COLO668 (cell line): ENCODE results near the gene AKAP6.

Source experiments
- DNase-seq: peaks from one replicate; lab custom pipeline; 2025; ENCODE audit not compliant: unreplicated experiment; lab: John Stamatoyannopoulos, UW

AKAP6 gene

DNA sequence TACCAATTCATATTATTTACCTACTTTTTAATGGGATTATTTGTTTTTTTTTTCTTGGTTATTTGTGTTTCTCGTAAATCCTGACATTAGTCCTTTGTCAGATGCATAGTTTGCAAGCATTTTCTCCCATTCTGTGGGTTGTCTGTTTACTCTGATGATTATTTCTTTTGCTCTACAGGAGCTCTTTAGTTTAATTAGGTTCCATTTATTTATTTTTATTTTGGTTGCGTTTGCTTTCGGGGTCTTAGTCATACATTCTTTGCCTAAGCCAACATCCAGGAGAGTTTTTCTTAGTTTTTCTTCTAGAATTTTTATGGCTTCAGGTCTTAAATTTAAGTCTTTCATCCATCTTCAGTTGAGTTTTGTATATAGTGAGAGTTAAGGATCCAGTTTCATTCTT is 289.9 kb downstream of the AKAP6 start:
- DNase-seq: no peak

DNA sequence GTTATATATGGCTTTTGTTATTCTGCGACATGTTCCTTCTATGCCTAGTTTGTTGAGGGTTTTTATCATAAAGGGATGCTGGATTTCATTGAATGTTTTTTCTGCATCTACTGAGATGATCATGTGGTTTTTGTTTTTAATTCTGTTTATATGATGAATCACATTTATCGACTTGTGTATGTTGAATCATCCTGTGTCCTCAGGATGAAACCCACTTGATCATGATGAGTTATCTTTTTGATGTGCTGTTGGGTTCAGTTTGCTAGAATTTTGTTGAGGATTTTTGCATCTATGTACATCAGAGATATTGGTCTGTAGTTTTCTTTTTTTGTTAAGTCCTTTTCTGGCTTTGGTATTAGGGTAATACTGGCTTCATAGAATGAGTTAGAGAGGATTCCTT is 291.2 kb downstream of the AKAP6 start:
- no peak for DNase-seq

DNA sequence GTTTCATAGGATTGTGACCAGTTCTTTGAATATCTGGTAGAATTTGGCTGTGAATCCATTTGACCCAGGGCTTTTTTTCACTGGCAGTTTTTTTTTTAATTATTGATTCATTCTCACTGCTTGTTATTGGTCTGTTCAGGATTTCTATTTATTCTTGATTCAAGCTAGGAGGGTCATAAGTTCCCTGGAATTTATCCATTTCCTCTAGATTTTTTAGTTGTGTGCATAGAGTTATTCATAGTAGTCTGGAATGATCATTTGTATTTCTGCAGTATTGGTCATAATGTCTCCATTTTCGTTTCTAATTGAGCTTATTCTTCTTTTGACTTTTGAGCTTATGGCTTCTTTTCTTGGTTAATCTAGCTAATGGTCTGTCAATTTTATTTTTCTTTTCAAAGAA is 291.6 kb downstream of the AKAP6 start:
- DNase-seq: no peak

DNA sequence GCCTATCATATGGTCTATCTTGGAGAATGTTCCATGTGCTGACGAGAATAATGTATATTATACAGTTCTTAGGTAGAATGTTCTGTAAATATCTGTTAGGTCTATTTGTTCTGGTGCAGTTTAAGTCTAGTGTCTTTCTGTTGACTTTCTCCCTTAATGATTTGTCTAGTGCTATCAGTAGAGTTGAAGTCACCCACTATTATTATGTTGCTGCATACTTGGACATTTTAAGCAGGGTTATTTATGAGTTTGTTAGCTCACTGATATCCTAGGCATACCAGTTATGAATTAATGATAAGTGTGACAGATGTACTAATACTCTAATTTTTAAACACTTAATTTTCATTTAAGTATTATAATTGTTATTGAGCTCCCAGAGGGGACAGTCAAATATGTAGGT is 292.5 kb downstream of the AKAP6 start:
- no peak for DNase-seq

DNA sequence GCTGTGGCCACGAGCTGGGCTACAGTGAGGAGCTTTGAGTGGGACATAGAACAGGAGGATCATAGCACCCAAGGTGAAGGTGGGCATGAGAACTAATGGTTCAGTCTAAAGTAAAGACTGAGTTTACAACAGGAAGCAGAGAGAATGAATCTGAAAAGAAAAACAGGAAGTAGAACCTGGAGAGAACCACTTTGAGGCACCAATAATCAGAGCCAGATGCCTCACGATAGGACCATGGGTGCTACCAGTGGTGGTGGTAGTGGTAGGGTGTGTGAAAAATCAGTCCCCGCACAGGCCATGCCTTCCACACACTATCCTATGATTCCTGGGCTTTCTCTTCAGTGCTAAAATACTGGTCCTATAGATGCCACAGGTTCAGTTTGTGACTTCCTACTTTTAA is 293.6 kb downstream of the AKAP6 start:
- no peak for DNase-seq

DNA sequence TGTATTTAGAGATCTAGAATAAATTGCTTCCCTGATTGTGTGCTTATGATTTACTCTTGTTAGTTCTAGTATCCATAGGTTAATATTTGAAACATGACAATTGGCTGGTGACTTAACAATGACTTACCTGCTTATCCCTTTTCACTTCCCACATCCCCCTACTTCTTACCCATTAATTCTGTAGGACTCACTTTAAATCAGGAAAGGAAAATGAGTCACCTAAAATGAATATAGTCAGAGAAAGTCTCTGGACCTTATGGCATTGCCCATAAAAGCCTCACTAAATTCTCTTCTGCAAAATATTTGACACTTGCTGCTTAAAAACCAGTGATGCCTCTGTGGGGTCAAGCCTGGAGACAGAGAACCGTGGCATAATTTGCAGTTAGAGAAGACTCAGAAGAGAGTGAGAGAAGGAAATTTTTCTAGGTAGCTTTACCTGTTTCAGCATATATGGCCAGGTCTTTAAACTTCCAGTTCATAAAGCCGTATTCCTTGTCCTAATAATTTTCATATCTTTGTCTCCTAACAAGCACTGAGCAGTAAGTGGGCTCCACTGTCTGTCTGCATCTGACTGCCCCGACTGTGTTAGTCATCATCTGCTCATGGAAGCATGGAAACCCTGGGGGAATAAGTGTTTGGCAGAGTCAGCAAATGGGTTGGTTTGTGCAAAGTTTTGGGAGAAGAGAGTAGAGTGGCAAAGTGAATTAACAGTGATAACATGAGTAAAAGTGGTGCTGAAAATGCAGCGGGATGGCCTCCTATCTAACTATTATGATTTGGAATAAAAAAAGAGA is 294.4 kb downstream of the AKAP6 start:
- DNase-seq: no peak

DNA sequence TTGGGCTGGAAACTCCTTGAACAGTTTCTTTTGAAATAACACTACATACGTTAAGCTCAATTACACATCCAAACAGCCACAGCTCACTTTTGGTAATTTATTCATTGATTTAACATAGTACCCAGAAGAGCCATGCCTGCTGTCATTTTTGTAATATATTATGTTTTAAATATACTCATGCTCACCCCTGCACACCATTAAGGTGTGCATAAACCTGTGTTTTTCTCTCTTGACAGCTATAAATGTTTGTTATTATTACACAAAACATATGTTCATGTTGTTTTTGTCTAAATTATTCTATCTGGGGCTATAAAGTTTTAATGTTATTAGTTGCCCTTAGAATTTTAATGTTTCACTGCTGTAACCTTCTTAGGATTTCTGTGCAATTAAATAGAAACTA is 296.1 kb downstream of the AKAP6 start:
- DNase-seq: no peak

DNA sequence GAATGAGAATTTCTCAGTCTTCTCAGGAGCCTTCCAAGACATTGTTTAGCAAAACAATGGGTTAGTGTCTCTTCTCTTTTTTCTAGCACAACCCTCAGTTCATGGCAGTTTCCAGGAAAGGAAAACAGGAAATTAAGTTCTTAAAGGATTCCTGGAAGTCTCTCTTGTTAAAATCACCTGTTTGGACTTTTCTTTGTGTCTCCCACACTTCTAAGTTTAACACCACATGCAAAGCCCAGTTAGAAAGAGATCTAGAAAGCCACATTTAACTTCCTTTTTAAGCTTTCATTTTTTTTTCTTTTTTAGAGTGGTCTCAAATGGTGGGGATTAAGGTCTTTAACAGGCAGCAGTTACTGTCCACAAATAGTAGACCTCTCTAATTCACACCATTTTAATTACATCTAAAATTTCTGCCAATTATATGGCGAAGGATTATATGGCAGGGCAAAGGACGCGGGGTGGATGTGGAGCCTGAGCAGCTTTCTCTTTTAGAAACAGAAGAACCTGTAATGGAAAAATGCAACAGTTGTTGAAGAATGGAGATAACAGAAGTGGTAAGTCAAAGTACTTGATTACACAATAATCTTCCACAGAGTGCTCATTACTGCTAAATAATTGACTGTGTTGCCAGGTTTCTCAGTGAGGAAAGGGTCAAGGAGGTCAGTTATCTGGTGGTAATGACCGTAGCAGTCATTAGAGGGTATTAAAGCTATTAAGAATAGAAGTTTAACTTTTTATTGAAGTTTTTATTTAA is 298.6 kb downstream of the AKAP6 start:
- no peak for DNase-seq

DNA sequence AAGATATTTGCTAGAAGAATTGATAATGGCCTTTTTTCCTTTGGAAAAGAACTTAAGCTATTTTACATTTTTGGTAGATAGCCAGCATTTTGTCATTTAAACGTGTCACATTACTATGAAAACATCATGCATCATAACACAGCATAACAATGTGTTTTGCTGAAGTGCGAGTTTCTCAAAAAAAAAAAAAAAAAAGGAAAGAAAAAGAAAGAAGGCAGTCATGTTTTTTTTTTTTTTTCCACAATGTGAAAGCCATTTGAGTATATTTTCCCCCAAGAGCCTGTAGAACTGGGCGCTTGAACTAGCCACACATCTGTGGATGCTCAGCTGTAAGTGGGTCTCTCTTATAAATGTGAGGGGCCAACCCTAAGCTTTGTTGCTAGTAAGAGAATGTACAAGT is 300.1 kb downstream of the AKAP6 start:
- no peak for DNase-seq

DNA sequence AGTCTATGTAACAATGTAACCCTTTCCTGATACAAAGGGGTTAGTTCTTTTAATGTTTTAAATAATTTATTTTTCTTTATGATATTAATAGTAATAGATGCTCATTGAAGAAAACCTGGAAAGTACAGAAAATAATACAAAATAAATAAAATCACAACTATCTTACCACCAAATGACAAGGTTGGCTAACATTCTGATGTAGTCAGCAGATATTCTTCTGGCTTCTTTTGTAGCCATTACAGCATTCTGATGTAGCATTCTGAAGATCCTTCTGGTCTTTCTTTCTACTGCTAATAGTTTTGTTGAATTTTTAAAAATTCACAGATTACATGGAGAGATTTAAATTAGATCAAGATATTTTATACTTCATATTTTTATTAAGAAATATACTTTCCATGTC is 301.6 kb downstream of the AKAP6 start:
- DNase-seq: no peak

DNA sequence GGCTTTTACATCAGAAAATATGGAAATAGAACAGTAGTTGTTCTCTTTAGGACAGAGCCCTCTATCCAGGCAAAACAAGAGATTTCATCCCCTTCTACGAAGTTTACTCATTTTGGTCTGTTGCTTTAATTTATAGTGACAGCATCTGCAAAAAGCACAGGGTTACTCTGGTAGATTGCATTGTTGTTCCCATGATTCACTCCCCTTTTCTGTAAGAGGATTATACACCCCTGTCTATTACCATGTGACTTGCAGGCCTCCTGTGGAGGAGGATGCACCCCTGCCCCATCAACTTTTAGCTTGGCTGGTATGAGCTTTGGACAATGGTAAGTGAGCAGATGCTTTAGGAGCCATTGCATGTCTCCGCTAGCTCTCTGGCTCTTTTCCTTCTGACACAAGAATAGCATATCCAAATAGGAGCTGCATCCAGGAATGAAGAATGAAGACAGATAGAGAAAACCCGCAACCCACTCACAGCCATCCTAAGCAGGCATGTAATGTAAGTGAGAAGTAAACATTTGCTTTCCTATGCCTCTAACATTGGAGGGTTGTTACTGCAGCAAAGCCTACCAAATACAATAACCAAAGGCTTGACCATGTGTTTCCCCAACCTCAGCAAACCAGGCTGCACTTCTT is 304.2 kb downstream of the AKAP6 start:
- no peak for DNase-seq

DNA sequence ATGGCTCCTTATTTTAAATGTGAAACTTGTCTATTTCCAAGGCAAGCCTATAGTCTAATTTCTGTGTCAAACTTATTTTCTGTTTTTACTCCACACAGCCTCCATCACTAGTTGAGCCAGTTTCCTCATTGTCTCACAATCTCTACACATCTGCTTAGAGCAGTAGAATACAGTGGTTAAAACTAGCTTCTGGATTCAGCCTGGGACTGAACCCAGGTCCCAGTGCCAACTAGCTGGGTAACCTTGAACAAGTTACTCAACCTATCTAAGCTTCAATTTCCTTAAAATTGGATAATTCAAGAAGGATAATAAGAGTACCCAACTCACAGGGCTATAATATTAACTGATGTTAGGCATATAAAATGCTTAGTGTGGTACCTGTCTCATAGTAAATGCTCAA is 304.8 kb downstream of the AKAP6 start:
- no peak for DNase-seq

DNA sequence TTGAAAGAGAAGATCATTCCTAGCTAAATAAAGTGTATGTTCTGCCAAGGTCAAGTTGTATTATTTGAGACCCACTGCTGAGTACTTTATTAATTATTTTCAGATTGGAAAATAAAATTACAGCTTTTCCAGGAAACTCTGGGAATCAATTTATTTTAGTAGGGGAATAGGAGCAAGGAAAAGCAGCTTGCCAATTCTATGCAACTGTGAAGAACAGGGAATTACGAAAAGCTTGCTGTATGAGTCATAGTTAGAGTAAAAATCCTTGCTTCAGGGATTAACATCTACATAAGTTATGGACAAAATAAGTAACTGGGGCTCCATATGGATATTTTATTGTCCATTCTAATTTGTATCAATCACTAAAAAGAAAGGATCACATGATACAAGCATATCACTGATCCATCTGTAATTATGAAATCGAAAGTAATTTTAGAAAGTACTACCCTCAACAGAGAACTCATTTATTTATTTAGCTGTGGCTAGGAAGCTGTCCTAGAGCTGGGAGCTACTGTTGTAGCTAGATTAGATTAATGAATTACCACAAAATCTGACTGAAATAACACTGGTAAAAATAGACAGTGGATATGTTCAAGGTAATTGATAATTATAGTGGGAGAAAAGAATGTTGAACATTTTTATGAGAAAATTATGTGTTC is 306.1 kb downstream of the AKAP6 start:
- DNase-seq: no peak

DNA sequence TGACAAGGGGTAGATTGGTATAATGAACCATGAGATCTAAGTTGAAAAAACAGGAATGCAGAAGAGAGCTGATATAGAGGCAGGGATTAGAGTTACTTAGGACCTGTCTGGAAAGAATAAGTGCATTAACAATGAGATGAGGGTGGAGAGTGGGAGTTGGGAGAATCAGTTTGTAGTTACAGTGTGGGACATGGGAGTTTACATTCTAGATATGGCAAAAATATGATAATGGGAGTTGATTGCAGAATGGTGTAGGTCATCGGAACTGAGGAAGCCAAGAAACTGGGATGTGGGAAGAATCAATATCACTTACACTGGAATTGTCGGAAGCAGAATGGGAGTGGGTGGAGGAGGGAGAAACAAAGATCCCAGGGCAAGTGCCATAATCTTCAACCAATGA is 308.5 kb downstream of the AKAP6 start:
- no peak for DNase-seq

DNA sequence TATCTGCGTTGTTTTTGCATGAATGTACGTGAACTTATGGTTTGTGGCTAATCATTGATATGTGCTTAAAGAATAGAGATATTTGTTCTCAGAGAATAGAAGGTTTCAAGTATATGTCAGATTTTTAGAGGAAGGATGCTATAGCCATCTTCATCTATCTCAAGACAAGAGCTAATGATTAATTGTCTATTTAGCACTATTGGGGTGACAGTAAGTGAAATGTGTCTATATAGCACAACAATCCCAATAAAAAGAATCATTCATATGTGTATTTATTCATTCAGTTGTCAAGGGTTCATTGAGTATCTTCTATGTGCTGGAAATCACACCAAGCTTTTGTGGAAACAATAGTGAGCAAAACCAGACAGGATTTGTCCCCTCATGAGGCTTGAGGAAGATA is 310.1 kb downstream of the AKAP6 start:
- DNase-seq: no peak

DNA sequence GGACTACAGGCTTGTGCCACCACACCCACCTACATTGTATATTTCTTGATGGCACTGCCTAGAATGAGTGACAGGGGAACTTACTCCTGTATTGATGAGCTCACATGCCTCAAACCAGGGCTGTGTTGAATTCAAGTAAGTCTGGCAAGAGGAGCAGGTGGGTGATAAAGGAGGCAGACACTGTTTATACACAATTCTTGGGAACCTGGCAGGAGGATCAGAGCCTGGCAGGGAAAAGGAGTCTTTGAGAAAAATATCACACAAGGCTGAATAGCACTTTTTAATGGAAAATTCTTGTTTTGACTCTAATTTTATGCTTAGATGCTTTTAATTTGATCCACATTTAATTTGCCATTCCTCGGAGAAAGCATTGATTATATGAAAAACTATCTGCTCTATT is 316.5 kb downstream of the AKAP6 start:
- DNase-seq: no peak

DNA sequence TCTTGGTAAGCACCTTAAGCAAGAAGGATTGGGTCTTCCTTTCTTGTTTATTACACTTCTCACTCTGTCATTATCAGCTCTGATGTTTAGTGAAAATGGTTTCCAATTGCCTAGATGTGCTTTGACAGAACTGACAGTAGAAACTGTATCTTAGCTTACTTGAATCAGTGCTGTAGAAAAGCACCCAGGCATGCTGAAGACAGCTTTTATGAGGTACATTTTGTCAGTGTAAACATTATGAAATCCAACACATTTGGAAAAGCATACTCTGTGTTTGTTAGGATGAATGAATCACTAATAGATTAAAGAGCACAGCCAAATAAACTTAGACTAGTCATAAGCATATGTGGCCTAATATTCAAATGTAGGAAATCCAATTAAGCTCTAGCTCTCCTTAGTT is 319.3 kb downstream of the AKAP6 start:
- no peak for DNase-seq

DNA sequence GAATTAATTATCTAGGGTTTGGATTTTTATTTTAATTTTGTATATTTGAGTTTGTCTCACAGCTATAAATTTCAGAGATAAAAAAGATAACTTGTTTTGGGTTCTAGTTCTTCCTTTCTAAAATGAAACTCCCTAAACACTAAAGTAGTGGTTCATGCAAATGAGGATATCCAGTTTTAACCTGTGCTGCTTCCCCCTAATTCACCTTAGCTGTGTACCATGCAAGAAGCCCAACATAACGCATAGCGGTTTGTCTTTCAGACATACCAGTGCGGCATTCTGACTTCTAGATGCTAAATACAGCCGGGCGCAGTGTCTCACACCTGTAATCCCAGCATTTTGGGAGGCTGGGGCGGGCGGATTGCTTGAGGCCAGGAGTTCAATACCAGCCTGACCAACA is 320.9 kb downstream of the AKAP6 start:
- DNase-seq: no peak

DNA sequence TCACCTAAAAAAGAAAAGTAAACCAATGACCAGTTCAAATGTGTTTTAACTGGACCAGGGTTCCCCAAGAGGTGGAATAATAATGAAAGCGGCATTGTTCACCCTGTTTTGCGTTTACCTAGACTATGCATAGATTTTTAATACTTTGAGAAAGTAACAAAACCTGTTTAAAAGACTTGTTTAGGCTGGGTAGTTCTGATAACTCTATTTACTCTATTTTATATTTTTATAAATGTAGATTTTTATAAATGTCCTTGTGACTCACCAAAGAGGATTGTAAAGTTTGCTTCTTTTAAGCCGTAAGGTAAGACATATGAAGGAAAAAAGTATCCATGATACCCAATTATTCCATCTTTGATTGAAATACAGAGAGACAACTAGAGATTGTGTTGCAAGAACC is 321.6 kb downstream of the AKAP6 start:
- DNase-seq: no peak

DNA sequence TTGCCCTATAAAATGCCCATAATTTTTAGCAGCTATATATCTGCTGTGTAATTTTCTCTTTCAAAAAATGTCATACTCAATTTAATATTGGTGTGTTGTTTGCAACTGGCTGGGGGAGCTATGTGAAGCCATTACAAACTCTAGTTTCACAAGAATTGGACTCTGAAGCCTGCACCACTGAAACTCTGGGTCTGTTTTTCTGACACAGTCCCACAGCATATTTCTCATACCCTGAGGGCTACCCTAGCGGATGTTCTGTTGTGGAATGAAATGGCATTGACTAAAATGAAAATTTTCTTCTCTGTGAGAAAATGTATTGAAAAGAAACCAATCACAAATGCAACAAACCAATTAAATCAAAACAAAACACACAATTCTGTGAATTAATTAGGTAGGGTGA is 325.0 kb downstream of the AKAP6 start:
- DNase-seq: no peak

DNA sequence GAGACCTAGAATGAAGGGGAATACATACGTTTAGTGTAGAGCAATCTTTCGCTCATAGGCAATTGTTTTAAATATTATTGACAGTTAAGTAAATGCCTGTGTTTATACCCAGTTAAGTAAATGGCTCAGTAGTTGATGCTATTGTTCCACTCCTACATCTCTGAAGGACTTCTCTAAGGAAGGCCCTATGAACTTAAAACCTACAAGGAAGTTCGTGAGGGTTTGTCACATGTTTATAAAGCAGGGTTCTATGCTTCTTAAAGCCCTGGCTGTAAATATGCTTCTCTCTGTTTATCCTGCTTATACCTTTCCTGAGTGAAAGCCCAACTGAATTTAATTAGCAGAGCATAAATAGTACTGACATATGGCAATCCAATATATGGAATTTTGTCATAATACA is 327.5 kb downstream of the AKAP6 start:
- no peak for DNase-seq

DNA sequence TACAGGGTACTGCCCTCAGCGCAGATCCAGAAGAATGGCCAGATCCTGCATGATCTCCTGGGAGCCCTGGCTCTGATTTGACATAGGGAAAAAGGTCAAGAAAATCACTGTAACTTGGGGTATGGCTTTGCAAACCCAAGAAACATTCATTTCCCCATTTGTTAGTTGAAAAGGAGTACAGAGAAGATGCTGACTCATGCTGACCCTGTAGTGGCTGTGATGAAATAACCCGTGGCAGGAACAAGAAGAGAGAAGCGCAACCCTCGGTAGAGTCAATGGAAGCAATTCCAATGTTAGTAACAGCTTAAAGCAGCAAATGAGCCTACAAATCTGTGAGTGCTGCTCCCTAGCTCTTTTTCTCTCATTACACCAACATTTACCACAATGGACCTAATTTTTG is 328.0 kb downstream of the AKAP6 start:
- no peak for DNase-seq
